Left ventricle myocardium inferior (tissue), 1 donor: ENCODE results near the gene CISTR. TPM values are rescaled to one million over a fixed set of nuclear protein-coding genes. Genes with fewer than 3 reads are reported as not detected.
A peak's percentile ranks its signal among the peaks of the same experiment; 100 is the strongest.

ENCODE experiments used
- DNase-seq: peaks from one replicate; pipeline ENCODE4 v3.0.0-alpha.2; 2020
- H3K27ac ChIP-seq: fragments of 200-600 bp; replicated peaks from 2 replicates; pipeline ENCODE4 v1.8.0; 2021
- H3K27me3 ChIP-seq: fragments of 200-600 bp; 2 replicates; pipeline ENCODE4 v1.8.0; 2021; ENCODE audit warnings: low read depth
- H3K36me3 ChIP-seq: fragments of 200-600 bp; 2 replicates; pipeline ENCODE4 v1.8.0; 2021
- H3K4me1 ChIP-seq: fragments of 200-600 bp; 2 replicates; pipeline ENCODE4 v1.8.0; 2021
- H3K4me3 ChIP-seq: fragments of 200-600 bp; 2 replicates; pipeline ENCODE4 v1.8.0; 2021; ENCODE audit warnings: mild to moderate bottlenecking, moderate library complexity
- H3K9me3 ChIP-seq: fragments of 200-600 bp; replicated peaks from 2 replicates; pipeline ENCODE4 v1.8.0; 2021
- CTCF ChIP-seq: fragments of 200-600 bp; IDR thresholded peaks from 2 replicates; pipeline ENCODE4 v1.8.0; 2021; ENCODE audit warnings: antibody characterized with exemption, mild to moderate bottlenecking, borderline replicate concordance
- intact Hi-C: fragments of 100-400 bp; cut with micrococcal nuclease; formaldehyde crosslinking; loops from one replicate; pipeline ENCODE4 v1.11.0; 2022
- total RNA-seq: library from RNA; stranded (reverse); fragmentation: NEBNext Ultra II Directional; extraction: Animal tissue kit (Norgen Biotek cat#: 25700); gene quantifications from one replicate; pipeline ENCODE4 v1.2.1, GENCODE V29; 2021
- donor health status: DM: no; HTN: yes; CAD: no; lungs with severe emphysema.

The CISTR gene
- total RNA-seq, 1 donor from 2014 or later, result 2.1 TPM

- intact Hi-C loops, result no loop called here
- no peak for TF ChIP-seq CTCF
- H3K9me3 ChIP-seq, result no peaks in the 10 kb centered on the region
- DNase-seq, result no peak
- no peak overlapping the region for H3K4me3 ChIP-seq
- peaks cover 38% of the 10 kb centered on the region for H3K4me1 ChIP-seq
- H3K27me3 ChIP-seq, result peaks cover 70% of the 10 kb centered on the region
- H3K36me3 ChIP-seq, result no peaks in the 10 kb centered on the region
- H3K27ac ChIP-seq, result no peak overlapping the region
These were observed 14.5 kb downstream of the CISTR start for GRCh38 chr12:53737093-53737808.

GRCh38 chr12:53736592-53736991 lies 15.2 kb downstream of the CISTR start:
- Histone ChIP-seq H3K27me3 (peaks cover 64% of the 10 kb centered on the region), H3K4me3 (no peak overlapping the region), H3K9me3 (no peaks in the 10 kb centered on the region), H3K27ac (no peak overlapping the region), H3K36me3 (no peaks in the 10 kb centered on the region), H3K4me1 (peaks cover 40% of the 10 kb centered on the region)
- no peak for TF ChIP-seq CTCF
- DNase-seq, result no peak
- intact Hi-C loops, result no loop called here

GRCh38 chr12:53735556-53735955 lies 16.2 kb downstream of the CISTR start:
- Histone ChIP-seq H3K27me3 (peaks cover 53% of the 10 kb centered on the region), H3K4me1 (peaks cover 40% of the 10 kb centered on the region), H3K4me3 (no peak overlapping the region), H3K27ac (no peak overlapping the region), H3K36me3 (no peaks in the 10 kb centered on the region), H3K9me3 (no peaks in the 10 kb centered on the region)
- no peak for TF ChIP-seq CTCF
- intact Hi-C loops, result no loop called here
- peak; percentile 44 for DNase-seq

DNA sequence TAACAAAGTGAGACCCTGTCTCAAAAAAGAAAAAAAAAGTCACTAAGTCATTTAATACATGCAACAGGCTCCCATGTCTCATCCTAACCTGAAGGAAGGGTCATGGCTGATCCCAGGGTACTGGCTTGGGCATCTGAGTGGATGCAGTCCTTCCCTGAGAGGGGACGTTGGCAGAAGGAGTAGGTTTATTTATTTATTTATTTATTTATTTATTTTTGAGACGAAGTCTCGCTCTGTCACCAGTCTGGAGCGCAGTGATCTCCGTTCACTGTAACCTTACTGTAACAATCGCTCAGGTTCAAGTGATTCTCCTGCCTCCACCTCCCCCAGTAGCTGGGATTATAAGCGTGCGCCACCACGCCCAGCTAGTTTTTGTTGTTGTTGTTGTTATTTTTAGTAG lies 17.4 kb downstream of the CISTR start:
- intact Hi-C loops, result no loop called here

DNA sequence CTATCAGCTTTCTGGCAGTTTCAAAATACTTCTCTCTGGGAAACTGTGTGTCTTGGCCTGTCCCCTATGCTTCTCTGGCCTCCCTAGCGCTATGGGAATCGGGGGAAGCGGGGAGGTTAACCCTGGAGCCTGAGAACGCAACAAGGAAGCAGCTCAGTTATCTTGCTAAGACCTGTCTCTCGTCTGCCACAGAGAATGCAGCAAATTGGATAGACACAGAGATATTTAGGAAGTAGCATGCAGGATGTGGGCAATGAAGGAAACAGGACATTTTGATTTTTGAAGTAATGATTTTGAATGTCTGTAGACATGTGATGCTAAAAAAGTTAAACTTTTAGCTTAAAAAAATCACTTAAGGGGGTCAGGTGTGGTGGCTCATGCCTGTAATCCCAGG lies 18.0 kb downstream of the CISTR start:
- no peak overlapping the region for H3K27ac ChIP-seq
- no peak for DNase-seq

More for the DNA sequence above, 17.4 kb downstream of the CISTR start:
- Histone ChIP-seq H3K4me3 (no peak overlapping the region), H3K9me3 (no peaks in the 10 kb centered on the region), H3K4me1 (peaks cover 31% of the 10 kb centered on the region), H3K27ac (no peak overlapping the region), H3K27me3 (peaks cover 42% of the 10 kb centered on the region), H3K36me3 (no peaks in the 10 kb centered on the region)
- TF ChIP-seq CTCF, result no peak
- DNase-seq, result no peak

More for the DNA sequence above, 18.0 kb downstream of the CISTR start:
- Histone ChIP-seq H3K9me3 (no peaks in the 10 kb centered on the region), H3K4me1 (peaks cover 24% of the 10 kb centered on the region), H3K4me3 (no peak overlapping the region), H3K36me3 (no peaks in the 10 kb centered on the region), H3K27me3 (peaks cover 36% of the 10 kb centered on the region)
- no peak for TF ChIP-seq CTCF
- intact Hi-C loops, result no loop called here
